T-helper 2 cell treated with Interferon-gamma antibody and Interleukin-4, amounts not matched to agents 100 ng/mL and 5 ng/mL, for 36 hours (primary cell): ENCODE data around the gene CSNK2B. TPM values are rescaled to one million over a fixed set of nuclear protein-coding genes. Genes with fewer than 3 reads are reported as not detected.

Experiments
- intact Hi-C: fragments of 100-400 bp; cut with micrococcal nuclease; formaldehyde crosslinking; loops from one replicate; pipeline ENCODE4 v1.15.1; 2023
- total RNA-seq: library from RNA; stranded (reverse); gene quantifications from 2 replicates; pipeline ENCODE4 v1.2.3, GENCODE V29; 2022

Gene CSNK2B
- total RNA-seq, 1 donor from 2014 or later, result 220 TPM

- intact Hi-C loops, result no loop called here
Observed at GRCh38 chr6:31687321-31687720, 21.4 kb downstream of the CSNK2B start.

- intact Hi-C loops, result no loop called here
Observed at GRCh38 chr6:31687860-31688693, 22.2 kb downstream of the CSNK2B start.

DNA sequence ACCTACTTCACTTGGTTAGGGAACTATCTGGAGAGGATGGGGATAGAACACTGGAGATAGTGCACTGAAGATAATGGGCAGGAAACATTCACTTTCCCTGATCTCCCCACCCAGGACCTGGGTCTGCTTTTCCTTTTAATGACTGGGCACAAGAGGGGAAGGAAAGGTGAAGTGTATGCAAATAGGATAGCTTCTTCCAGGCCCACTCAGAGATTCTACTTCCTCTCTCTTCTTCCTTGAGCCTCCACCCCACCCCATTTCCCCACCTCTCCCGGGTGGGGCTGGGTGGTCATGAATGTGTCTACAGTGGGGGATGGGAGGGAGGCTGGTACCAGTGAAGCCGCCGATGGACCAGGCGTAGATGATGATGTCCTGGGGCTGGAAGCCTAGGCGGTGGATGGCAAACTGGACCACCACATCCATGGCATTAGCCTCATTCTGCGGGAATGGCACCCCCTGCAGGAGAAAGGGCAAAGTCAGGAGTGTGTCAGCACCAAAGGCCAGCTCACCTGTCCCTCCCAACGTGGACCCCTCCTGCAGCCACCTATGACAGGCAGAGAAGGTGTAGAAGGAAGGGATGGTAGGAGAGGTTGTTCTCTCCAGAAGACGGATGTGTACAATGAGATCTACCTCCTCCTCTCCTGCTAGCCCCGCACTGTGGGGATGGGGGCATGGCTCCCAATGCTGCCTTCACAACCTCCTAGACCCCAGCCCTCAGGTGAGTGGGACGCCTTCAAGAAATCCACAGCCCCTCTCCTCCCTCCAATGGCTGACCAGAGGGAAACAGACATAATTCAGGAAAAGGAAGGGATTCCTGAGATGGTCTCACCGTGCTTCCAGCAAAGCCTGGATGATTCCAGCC lies 23.6 kb downstream of the CSNK2B start:
- intact Hi-C loops, result no loop called here

- intact Hi-C loops, result no loop called here
Observed at GRCh38 chr6:31690231-31691077, 24.6 kb downstream of the CSNK2B start.

- intact Hi-C loops, result no loop called here
Observed at GRCh38 chr6:31691078-31691463, 25.2 kb downstream of the CSNK2B start.

- intact Hi-C loops, result no loop called here
Observed at GRCh38 chr6:31691564-31692108, 25.8 kb downstream of the CSNK2B start.

DNA sequence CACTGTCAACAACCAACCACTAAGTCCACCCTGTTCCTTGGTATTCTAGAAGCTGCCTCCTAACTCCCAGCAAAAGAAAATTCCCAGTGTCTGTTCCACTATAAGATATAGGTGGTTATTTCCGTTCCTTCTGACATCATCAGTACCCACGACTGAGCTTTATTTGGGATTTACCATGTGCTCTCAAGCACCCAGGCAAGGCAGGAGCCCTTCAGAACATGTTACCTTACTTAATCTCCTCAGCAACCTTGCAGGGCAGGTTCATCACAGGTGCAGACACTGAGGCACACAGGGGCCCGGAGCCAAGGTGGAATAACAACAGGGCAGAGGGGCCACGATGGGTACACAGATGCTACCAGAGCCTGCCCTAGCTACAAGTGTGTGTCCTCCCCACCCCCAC lies 26.5 kb downstream of the CSNK2B start:
- intact Hi-C loops, result no loop called here

DNA sequence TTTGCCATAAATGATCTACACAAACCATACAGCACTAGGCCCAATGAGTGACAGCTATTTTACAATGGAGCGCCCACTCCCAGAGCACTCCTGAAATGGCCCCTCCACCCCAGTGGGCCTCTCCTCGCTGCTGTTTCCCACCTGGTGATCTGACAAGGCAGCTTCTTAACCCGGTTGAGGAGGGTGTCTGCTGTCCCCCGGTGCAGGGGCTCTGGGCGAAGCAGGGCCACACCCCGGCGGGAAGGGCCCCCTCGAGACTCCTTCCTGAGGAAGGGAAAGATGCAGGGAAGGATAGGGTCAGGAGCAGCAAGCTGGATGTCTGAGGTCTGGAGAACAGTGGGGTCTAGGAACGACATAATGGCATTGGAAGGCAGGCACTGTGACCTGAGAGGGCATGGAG lies 27.0 kb downstream of the CSNK2B start:
- intact Hi-C loops, result no loop called here

- intact Hi-C loops, result no loop called here
Observed at GRCh38 chr6:31693535-31693934, 27.7 kb downstream of the CSNK2B start.

GRCh38 chr6:31697555-31697954 lies 31.7 kb downstream of the CSNK2B start:
- intact Hi-C loops, result no loop called here

DNA sequence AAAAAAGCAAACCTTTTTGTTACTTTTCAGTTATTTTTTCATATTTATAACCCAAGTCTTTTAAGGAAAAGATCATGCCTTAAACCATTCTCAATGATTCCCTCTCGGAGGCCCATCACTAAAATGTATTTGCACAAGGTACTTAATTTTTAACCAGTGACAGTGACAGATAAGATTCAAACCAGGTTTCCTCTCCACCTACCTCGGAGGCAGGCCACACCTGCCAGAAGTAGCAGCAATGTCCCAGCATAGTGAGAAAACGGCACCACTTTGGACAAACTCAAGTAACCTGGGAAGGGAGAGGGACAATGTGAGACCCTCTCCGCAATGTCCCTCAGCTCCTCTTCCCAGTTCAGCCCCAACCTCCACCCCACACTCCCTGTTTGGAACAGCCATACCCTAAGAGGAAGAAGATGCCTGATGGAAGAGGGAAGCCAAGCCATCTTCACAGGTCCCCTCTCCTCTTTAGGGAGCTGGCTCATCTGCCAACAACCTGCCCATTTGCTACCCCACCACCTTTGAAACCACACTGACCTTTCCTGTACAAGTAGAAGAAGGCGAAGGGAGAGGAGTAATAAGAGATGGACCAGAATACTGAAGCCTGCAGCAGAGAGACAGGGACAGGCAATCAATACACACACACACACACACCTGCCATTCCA lies 35.0 kb downstream of the CSNK2B start:
- intact Hi-C loops, result no loop called here

DNA sequence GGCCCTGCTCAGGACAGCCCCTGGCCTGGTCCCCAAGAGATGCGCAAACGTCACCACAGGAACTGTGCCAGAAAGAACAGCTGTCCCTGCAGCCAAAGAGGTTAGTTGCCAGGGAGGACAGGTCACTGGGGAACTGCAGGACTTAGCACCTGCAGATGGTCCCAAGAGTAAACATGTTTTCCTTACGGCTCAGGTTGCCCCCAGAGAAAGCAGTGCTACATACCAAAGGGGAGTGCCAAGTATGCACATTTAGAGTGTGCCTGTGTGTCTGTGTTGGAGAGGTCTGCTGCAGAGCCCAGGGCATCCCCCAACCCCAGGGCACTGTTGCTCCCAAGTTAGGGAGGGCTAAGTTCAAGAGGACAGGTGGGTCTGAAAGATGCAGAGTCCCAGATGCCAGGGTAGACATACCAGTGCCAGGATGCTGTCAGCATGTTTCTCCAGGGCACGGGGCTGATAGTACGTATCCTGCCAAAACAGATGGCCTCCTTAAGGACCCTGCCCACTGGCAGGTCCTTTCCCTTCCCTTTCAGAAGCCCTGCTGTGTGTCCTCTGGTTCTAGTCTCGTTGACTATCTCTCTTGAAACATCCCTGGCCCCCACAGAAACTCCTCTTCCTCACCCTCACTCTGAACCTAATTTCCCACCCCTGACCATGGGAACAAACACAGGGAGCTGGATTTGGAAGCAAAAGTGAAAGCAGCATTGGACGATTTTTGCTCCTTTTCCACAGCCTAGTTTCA lies 36.0 kb downstream of the CSNK2B start:
- intact Hi-C loops, result loop anchor here (1.0 to 2.0 kb wide), 4 partner anchors 25 to 195 kb away; partner anchors contain the start of gene EHMT2

DNA sequence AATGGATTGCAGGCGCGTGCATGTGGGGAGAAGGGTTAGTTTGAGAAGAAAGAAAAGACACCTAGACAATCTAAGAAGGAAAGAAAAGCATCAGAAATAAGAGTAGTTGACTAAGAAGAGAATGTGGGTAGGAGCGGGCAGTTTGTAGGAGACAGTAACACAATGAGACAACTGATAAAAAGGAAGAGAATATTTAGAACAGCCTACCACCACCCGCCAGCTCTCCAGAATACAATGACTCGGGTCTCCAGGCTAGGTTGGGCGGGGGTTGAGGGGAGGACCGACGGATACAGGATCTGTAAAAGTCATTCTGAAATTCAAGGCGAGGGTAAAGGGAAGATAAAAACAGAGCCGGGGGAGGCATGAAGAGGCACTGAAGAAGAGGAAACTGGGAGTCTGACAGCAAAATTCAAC lies 36.5 kb downstream of the CSNK2B start:
- intact Hi-C loops, result loop anchor here (1.0 to 2.0 kb wide), 4 partner anchors 26 to 194 kb away; partner anchors contain the start of gene EHMT2

DNA sequence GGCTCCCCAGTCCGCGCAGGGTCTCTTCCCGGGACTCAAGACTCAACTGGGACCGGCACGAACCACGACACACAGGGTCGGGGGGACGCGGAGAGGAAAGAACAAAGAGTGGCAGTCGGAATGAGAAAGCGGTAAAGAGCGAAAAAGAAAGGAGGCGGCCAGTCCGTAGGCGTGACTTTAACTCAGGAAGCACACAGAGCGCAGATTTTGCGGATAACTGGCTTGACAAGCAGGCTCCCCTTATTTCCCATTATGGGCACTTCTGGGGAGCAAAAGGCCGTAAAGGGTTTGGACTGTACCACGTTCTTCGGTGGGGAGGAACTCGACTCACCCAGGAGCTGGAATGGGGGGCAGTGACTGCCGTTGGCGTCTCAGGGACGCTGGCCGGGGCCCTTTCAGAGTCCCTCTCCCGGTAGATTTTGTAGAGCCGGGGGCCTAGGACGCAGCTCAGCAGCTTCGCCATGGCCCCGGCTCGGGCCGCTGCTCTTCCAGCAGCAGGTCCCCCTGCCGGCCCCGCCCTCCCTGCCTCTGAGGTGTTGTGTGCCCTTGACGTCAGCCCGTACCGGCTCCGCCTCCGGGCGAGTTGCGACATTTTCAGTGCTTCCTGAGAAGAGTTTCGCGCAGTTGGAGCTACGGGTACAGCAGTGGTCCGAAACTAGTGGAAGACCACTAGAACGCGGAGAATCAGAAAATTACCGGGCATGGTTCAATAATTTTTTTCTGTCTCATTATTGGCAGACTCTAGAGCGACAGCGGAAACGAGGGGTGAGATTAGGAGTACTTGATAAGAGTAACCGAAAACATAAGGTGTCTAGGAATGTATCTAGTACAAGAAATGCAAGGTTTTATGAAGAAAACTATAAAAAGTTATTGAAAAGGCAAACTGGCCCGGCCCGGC lies 37.2 kb downstream of the CSNK2B start, which contains the start of gene ABHD16A:
TSS of gene ABHD16A (minus strand) at position 506 of the 898 bp plus-strand sequence. CDS start at position 463, 43 bp downstream.
- intact Hi-C loops, result loop anchor here (1.0 to 2.0 kb wide), 8 partner anchors 26 to 194 kb away; partner anchors contain the start of gene EHMT2

GRCh38 chr6:31705931-31706330 lies 40.1 kb downstream of the CSNK2B start:
- intact Hi-C loops, result no loop called here

DNA sequence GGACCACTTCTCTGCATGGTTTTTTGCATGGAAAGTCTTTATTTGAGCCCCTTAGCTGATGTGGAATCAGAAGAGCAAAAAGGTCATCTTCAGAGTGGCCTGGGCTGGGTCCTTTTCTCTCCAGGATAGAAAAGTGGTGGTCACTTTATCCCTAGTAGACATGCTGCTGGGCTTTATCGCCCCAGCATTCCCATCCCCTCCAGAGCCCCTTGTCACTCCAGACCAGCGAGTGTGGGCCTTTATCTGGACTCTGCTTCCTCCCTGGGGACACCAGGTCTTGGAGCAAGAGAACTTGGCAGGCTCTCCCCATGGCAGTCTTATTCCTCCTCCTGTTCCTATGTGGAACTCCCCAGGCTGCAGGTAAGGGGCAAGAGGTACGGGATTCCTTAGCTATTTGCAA lies 40.7 kb downstream of the CSNK2B start, which contains the start of gene LY6G6F:
TSS of gene LY6G6F (plus strand) at position 268 of the 400 bp plus-strand sequence. CDS start at position 309, 41 bp downstream.
- intact Hi-C loops, result no loop called here

DNA sequence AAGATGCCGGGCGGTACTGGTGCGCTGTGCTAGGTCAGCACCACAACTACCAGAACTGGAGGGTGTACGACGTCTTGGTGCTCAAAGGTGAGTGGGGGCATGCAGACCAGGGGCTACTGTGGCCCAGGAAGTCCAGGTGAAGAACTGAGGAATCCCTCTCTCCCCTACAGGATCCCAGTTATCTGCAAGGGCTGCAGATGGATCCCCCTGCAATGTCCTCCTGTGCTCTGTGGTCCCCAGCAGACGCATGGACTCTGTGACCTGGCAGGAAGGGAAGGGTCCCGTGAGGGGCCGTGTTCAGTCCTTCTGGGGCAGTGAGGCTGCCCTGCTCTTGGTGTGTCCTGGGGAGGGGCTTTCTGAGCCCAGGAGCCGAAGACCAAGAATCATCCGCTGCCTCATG lies 41.8 kb downstream of the CSNK2B start:
- intact Hi-C loops, result no loop called here

DNA sequence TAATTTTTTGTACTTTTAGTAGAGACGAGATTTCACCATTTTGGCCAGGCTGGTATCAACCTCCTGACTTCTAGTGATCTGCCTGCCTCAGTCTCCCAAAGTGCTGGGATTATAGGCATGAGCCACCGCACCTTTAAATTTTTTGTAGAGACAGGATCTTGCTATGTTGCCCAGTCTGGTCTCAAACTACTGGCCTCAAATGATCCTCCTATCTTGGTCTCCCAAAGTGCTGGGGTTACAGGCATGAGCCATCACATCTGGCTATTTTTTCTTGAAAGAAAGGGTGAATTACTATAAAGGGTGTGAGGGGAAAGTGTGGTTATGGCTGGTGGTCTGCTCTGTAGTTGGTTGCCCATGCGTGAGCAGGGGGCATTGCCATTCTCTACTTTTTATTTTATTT lies 42.3 kb downstream of the CSNK2B start:
- intact Hi-C loops, result no loop called here
